Activated CD4-positive, alpha-beta memory T cell treated with anti-CD3 and anti-CD28 coated beads, Interleukin-2, amount 10 ng/mL, durations not matched to agents 7 days and 5 days (primary cell): Measurements from ENCODE around the gene STXBP5. TPM values are rescaled to one million over a fixed set of nuclear protein-coding genes. Genes with fewer than 3 reads are reported as not detected.

ENCODE experiments used
- CTCF ChIA-PET: fragments of 350-600 bp; sonication (Branson Sonifier 250); formaldehyde crosslinking; loops from one replicate; lab custom pipeline; 2021; ENCODE audit warnings: antibody characterized with exemption, inconsistent platforms; lab: Charles Lee
- POLR2A ChIA-PET: fragments of 350-600 bp; sonication (Branson Sonifier 250); formaldehyde crosslinking; loops from one replicate; lab custom pipeline; 2021; ENCODE audit warnings: antibody characterized with exemption; lab: Charles Lee
- DNase-seq: peaks from one replicate; pipeline ENCODE4 v3.0.0-alpha.2; 2020
- H3K27ac Mint-ChIP-seq: one replicate; pipeline ENCODE4 v1.8.0; 2021; ENCODE audit warnings: mild to moderate bottlenecking, mixed read lengths
- H3K27me3 Mint-ChIP-seq: one replicate; pipeline ENCODE4 v1.8.0; 2021; ENCODE audit warnings: mixed read lengths
- H3K36me3 Mint-ChIP-seq: one replicate; pipeline ENCODE4 v1.8.0; 2021; ENCODE audit warnings: low read depth, mixed read lengths
- H3K4me1 Mint-ChIP-seq: one replicate; pipeline ENCODE4 v1.8.0; 2021; ENCODE audit warnings: mixed read lengths
- H3K4me3 Mint-ChIP-seq: one replicate; pipeline ENCODE4 v1.8.0; 2021; ENCODE audit warnings: mild to moderate bottlenecking, mixed read lengths
- H3K9me3 Mint-ChIP-seq: one replicate; pipeline ENCODE4 v1.8.0; 2021; ENCODE audit warnings: mixed read lengths
- total RNA-seq, 2 experiments: library from RNA; stranded (reverse); gene quantifications; one replicate each; pipeline ENCODE4 v1.2.3, GENCODE V29; 2021

The STXBP5 gene
- total RNA-seq, 2 experiments from 2014 or later: 16.7 to 17.2 TPM

GRCh38 chr6:147220345-147220744 is 16.1 kb downstream of the STXBP5 start:
- POLR2A ChIA-PET: no interaction called here
- CTCF ChIA-PET: interaction anchor here (1.6 kb wide), 1 partner anchor 9 kb away, joined by 3 read pairs; no protein-coding TSS in a partner anchor
- no peak overlapping the region for H3K27ac Mint-ChIP-seq
- H3K4me3 Mint-ChIP-seq: no peak overlapping the region
- no peaks in the 10 kb centered on the region for H3K9me3 Mint-ChIP-seq
- H3K27me3 Mint-ChIP-seq: no peaks in the 10 kb centered on the region
- H3K36me3 Mint-ChIP-seq: peaks cover 45% of the 10 kb centered on the region
- peaks cover 6% of the 10 kb centered on the region for H3K4me1 Mint-ChIP-seq
- DNase-seq: no peak

- no peak overlapping the region for H3K27ac Mint-ChIP-seq
- peaks cover 6% of the 10 kb centered on the region for H3K4me1 Mint-ChIP-seq
- no peak overlapping the region for H3K4me3 Mint-ChIP-seq
- H3K9me3 Mint-ChIP-seq: no peaks in the 10 kb centered on the region
- CTCF ChIA-PET: interaction anchor here (1.6 kb wide), 1 partner anchor 10 kb away, joined by 3 read pairs; no protein-coding TSS in a partner anchor
- H3K27me3 Mint-ChIP-seq: no peaks in the 10 kb centered on the region
- POLR2A ChIA-PET: no interaction called here
- peaks cover 45% of the 10 kb centered on the region for H3K36me3 Mint-ChIP-seq
- DNase-seq: no peak
Observed at GRCh38 chr6:147221739-147222138, 17.5 kb downstream of the STXBP5 start.

- ChIA-PET POLR2A (no interaction called here), CTCF (no interaction called here)
- Mint-ChIP-seq H3K4me3 (no peak overlapping the region), H3K27ac (no peak overlapping the region), H3K4me1 (peaks cover 6% of the 10 kb centered on the region), H3K9me3 (no peaks in the 10 kb centered on the region), H3K36me3 (peaks cover 45% of the 10 kb centered on the region), H3K27me3 (no peaks in the 10 kb centered on the region)
- DNase-seq: no peak
Observed at GRCh38 chr6:147222160-147222838, 18.1 kb downstream of the STXBP5 start.

GRCh38 chr6:147223736-147224135 is 19.5 kb downstream of the STXBP5 start:
- CTCF ChIA-PET: no interaction called here
- Mint-ChIP-seq H3K27ac (no peak overlapping the region), H3K4me3 (no peak overlapping the region), H3K36me3 (peaks cover 48% of the 10 kb centered on the region), H3K27me3 (no peaks in the 10 kb centered on the region), H3K9me3 (no peaks in the 10 kb centered on the region), H3K4me1 (peaks cover 12% of the 10 kb centered on the region)
- POLR2A ChIA-PET: no interaction called here
- DNase-seq: no peak

GRCh38 chr6:147226163-147226724 is 22.0 kb downstream of the STXBP5 start:
- Mint-ChIP-seq H3K36me3 (peaks cover 35% of the 10 kb centered on the region), H3K4me1 (peaks cover 8% of the 10 kb centered on the region), H3K4me3 (no peak overlapping the region), H3K27ac (no peak overlapping the region), H3K27me3 (no peaks in the 10 kb centered on the region), H3K9me3 (no peaks in the 10 kb centered on the region)
- DNase-seq: no peak
- POLR2A ChIA-PET: no interaction called here
- CTCF ChIA-PET: no interaction called here

GRCh38 chr6:147226877-147227276 is 22.7 kb downstream of the STXBP5 start:
- H3K36me3 Mint-ChIP-seq: peaks cover 31% of the 10 kb centered on the region
- no peak overlapping the region for H3K27ac Mint-ChIP-seq
- DNase-seq: no peak
- H3K4me3 Mint-ChIP-seq: no peak overlapping the region
- POLR2A ChIA-PET: no interaction called here
- no peaks in the 10 kb centered on the region for H3K9me3 Mint-ChIP-seq
- no peaks in the 10 kb centered on the region for H3K27me3 Mint-ChIP-seq
- CTCF ChIA-PET: no interaction called here
- peaks cover 6% of the 10 kb centered on the region for H3K4me1 Mint-ChIP-seq

GRCh38 chr6:147227770-147228320 is 23.6 kb downstream of the STXBP5 start:
- ChIA-PET CTCF (no interaction called here), POLR2A (no interaction called here)
- Mint-ChIP-seq H3K27me3 (no peaks in the 10 kb centered on the region), H3K9me3 (no peaks in the 10 kb centered on the region), H3K27ac (no peak overlapping the region), H3K4me3 (no peak overlapping the region), H3K36me3 (peaks cover 24% of the 10 kb centered on the region), H3K4me1 (peaks cover 6% of the 10 kb centered on the region)
- DNase-seq: no peak

GRCh38 chr6:147231589-147231988 is 27.4 kb downstream of the STXBP5 start:
- H3K36me3 Mint-ChIP-seq: peaks cover 21% of the 10 kb centered on the region
- POLR2A ChIA-PET: interaction anchor here (0.6 kb wide), 1 partner anchor 30 kb away, joined by 3 read pairs; no protein-coding TSS in a partner anchor

GRCh38 chr6:147234685-147235084 is 30.5 kb downstream of the STXBP5 start:
- ChIA-PET CTCF (no interaction called here), POLR2A (no interaction called here)
- Mint-ChIP-seq H3K4me1 (no peaks in the 10 kb centered on the region), H3K4me3 (no peak overlapping the region), H3K36me3 (peaks cover 32% of the 10 kb centered on the region), H3K27ac (no peak overlapping the region), H3K9me3 (no peaks in the 10 kb centered on the region), H3K27me3 (no peaks in the 10 kb centered on the region)
- DNase-seq: no peak

More at GRCh38 chr6:147231589-147231988, 27.4 kb downstream of the STXBP5 start:
- H3K4me3 Mint-ChIP-seq: no peak overlapping the region
- H3K4me1 Mint-ChIP-seq: peaks cover 6% of the 10 kb centered on the region
- no peak for DNase-seq
- no peaks in the 10 kb centered on the region for H3K27me3 Mint-ChIP-seq
- no peaks in the 10 kb centered on the region for H3K9me3 Mint-ChIP-seq
- CTCF ChIA-PET: no interaction called here
- H3K27ac Mint-ChIP-seq: no peak overlapping the region

DNA sequence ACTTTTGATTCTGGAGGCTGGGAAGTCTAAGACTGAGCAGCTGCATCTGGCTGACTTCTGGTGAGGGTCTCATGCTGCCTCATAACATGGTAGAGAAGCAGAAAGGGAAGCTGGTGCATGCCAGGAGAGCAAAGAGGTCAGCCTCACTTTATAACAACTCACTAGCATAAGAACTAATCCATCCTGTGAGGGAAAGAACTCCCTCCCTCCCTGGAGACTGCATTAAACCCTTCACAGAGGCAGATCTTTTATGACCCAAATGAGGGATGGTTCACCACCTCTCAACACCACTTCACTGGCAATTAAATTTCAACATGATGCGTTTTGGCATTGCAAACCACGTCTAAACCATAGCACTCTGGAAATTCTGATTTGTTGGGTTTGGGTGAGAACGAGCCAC is 33.9 kb downstream of the STXBP5 start:
- DNase-seq: no peak
- Mint-ChIP-seq H3K9me3 (no peaks in the 10 kb centered on the region), H3K36me3 (peaks cover 32% of the 10 kb centered on the region), H3K27me3 (no peaks in the 10 kb centered on the region), H3K27ac (no peak overlapping the region), H3K4me1 (no peaks in the 10 kb centered on the region), H3K4me3 (no peak overlapping the region)
- ChIA-PET CTCF (no interaction called here), POLR2A (no interaction called here)

DNA sequence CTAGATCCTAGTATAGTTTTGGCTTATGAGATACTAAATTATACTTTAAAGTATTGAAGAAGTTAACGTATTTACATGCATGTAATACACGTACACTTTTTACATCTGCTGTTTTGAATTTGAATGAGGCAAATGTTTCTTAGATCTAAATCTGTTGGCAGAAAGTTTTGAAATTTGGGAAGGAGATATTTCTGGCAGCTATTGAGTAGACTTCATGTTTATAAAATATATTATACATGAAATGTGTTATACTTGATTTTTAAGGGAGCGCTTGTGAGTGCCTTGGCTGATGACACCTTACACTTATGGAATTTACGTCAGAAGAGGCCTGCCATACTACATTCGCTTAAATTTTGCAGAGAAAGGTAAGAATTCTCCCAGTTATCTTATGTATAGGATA is 34.7 kb downstream of the STXBP5 start:
- POLR2A ChIA-PET: no interaction called here

DNA sequence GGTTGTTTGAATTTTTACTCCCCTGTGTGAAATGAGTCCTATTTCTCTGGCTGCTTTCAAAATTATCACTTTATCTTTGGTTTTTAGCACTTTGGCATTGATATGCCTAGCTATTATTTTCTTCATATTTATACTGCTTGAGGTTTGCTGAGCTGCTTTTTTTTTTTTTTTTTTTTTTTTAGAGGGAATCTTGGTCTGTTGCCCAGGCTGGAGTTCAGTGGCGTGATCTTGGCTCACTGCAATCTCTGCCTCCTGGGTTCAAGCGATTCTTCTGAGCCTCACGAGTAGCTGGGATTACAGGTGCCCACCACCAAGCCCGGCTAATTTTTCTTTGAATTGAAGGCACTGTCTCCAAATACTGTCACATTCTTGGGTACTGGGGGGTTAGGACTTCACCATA is 40.6 kb downstream of the STXBP5 start:
- H3K9me3 Mint-ChIP-seq: peaks cover 5% of the 10 kb centered on the region
- POLR2A ChIA-PET: no interaction called here
- DNase-seq: no peak
- H3K36me3 Mint-ChIP-seq: peaks cover 29% of the 10 kb centered on the region
- H3K4me1 Mint-ChIP-seq: no peaks in the 10 kb centered on the region
- H3K27ac Mint-ChIP-seq: no peak overlapping the region
- no peak overlapping the region for H3K4me3 Mint-ChIP-seq
- H3K27me3 Mint-ChIP-seq: no peaks in the 10 kb centered on the region
- CTCF ChIA-PET: interaction anchor here (0.7 kb wide), 2 partner anchors 66 to 268 kb away, joined by 5 read pairs; no protein-coding TSS in a partner anchor

More for the DNA sequence above, 34.7 kb downstream of the STXBP5 start:
- Mint-ChIP-seq H3K4me1 (no peaks in the 10 kb centered on the region), H3K27ac (no peak overlapping the region), H3K9me3 (no peaks in the 10 kb centered on the region), H3K36me3 (peaks cover 29% of the 10 kb centered on the region), H3K4me3 (no peak overlapping the region), H3K27me3 (no peaks in the 10 kb centered on the region)
- no peak for DNase-seq
- CTCF ChIA-PET: interaction anchor here (1.0 to 1.1 kb wide), 2 partner anchors 34 to 47 kb away, joined by 3 read pairs; partner anchors contain the start of gene STXBP5

DNA sequence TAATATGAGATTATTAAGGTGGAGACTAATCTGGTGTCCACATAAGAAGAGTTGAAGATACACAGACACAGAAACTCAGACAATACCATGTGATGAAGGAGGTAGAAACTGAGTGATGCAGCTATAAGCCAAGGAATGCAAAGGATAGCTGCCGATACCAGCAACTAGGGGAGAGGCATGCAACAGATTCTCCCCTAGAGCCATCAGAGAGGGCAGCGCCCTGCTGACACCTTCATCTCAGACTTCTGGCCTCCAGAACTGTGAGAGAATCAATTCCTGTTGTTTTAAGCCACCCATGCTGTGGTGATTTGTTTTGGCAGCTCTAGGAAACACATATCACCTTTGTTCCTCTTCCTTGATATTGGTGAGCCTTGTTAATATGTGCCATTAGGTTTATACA is 41.5 kb downstream of the STXBP5 start:
- Mint-ChIP-seq H3K36me3 (peaks cover 33% of the 10 kb centered on the region), H3K27ac (no peak overlapping the region), H3K4me3 (no peak overlapping the region), H3K4me1 (no peaks in the 10 kb centered on the region), H3K27me3 (no peaks in the 10 kb centered on the region), H3K9me3 (peaks cover 5% of the 10 kb centered on the region)
- POLR2A ChIA-PET: no interaction called here
- CTCF ChIA-PET: no interaction called here
- no peak for DNase-seq
